GDM1 (cell line): ENCODE measurements around the gene TGFBR1.
"Not testable (repeated sequence)": the region's sequence is repeated elsewhere in the genome, so short reads cannot be mapped to it uniquely, and the experiment has no call there.

Source experiments
- DNase-seq: peaks from one replicate; lab custom pipeline; 2025; lab: John Stamatoyannopoulos, UW

Gene TGFBR1

GRCh38 chr9:99189887-99190596 is 85.1 kb downstream of the TGFBR1 start:
- no peak for DNase-seq

- DNase-seq = no peak
These were observed 85.8 kb downstream of the TGFBR1 start for GRCh38 chr9:99190597-99191283.

GRCh38 chr9:99192786-99193465 is 88.0 kb downstream of the TGFBR1 start:
- DNase-seq = no peak

GRCh38 chr9:99193466-99193821 is 88.5 kb downstream of the TGFBR1 start:
- DNase-seq = no peak

- DNase-seq = not testable (repeated sequence)
These were observed 91.6 kb downstream of the TGFBR1 start for GRCh38 chr9:99196484-99196883.

- DNase-seq = no peak
These were observed 92.3 kb downstream of the TGFBR1 start for GRCh38 chr9:99197124-99197630.

- no peak for DNase-seq
These were observed 93.1 kb downstream of the TGFBR1 start for GRCh38 chr9:99197987-99198386.

- no peak for DNase-seq
These were observed 95.1 kb downstream of the TGFBR1 start for GRCh38 chr9:99199938-99200539.

GRCh38 chr9:99201603-99202002 is 96.7 kb downstream of the TGFBR1 start:
- DNase-seq = no peak
